Measurements from ENCODE around the gene MRPL42.

DNA sequence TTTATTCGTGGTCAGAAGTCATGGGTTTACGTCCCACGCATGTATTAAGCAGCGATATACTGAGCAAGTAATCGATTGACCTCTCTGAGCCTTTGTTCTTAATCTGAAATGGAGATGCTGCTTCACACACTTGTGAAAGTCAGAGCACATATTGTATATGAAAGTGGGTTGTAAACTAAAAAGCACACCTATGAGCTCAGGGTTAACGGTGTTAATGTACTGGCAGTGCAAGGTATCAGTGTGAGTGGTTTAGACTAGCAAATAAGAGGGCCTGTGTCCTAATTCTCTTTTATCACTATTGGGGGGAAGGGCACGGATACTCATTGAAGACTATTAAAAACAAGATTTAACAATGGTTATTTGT, 676 bp downstream of the MRPL42 start:
- TF ChIP-seq POLR2A (IDR thresholded peaks at IDR 0.05): no peak
- TF ChIP-seq, protein P1, sequence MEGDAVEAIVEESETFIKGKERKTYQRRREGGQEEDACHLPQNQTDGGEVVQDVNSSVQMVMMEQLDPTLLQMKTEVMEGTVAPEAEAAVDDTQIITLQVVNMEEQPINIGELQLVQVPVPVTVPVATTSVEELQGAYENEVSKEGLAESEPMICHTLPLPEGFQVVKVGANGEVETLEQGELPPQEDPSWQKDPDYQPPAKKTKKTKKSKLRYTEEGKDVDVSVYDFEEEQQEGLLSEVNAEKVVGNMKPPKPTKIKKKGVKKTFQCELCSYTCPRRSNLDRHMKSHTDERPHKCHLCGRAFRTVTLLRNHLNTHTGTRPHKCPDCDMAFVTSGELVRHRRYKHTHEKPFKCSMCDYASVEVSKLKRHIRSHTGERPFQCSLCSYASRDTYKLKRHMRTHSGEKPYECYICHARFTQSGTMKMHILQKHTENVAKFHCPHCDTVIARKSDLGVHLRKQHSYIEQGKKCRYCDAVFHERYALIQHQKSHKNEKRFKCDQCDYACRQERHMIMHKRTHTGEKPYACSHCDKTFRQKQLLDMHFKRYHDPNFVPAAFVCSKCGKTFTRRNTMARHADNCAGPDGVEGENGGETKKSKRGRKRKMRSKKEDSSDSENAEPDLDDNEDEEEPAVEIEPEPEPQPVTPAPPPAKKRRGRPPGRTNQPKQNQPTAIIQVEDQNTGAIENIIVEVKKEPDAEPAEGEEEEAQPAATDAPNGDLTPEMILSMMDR (IDR thresholded peaks at IDR 0.05): no peak
